HG03196 (cell line): Measurements from ENCODE around the gene HYOU1.
"Not testable (repeated sequence)": the region's sequence is repeated elsewhere in the genome, so short reads cannot be mapped to it uniquely, and the experiment has no call there.

Experiments used
- ATAC-seq: cut with Tn5 transposase; IDR thresholded peaks from one replicate; pipeline ENCODE4 v1.9.1; 2021; ENCODE audit not compliant: unreplicated experiment

HYOU1 gene

DNA sequence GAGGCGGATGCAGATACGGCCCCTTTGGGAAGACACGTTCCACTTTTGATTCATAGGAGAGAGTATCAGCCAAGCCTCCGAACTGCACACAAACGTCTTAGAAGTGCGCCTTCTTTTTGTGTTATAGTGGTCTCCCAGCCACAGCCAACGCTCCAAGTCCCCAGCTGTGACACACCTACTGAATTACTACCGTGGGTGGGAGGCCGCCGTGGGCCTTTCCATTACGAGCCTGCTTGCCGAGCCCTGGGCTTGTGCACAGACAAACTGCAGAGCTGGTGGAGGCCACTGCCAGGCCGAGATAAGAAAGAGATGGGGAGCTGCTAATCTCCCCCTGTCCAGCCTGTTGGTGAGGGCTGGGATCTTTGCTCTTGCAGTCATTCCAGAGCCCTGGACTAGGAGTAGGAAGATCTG, 28.4 kb upstream of the HYOU1 start:
- no peak for ATAC-seq

DNA sequence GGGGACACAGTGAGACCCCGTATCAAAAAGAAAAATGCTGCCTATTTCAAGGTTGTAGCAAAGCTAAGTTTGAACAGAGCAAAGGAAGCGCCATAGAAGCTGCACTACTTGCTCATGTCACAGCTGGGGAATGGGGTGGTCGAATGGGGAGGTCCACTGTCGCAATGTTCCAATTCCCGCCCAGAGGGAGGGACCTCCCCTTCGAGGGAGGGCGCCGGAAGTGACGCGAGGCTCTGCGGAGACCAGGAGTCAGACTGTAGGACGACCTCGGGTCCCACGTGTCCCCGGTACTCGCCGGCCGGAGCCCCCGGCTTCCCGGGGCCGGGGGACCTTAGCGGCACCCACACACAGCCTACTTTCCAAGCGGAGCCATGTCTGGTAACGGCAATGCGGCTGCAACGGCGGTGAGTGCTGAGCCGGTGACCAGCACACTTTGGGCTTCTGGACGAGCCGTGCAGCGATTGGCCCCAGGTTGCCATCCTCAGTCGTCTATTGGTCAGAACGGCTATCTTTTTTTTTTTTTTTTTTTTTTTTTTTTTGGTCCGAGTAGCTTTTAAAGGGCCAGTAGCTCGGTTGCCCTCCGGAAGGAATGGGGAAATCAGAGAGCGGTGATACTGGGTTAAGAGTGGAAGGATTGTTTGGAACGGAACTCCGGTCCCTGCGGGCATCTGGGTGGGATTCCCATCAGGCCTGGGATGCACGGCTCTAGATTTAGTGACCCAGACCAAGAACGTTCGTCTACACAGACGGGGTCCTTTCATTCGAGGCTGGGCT, 27.8 kb upstream of the HYOU1 start, which contains the start of gene HMBS:
Gene HMBS (plus strand): TSS at position 219 of the 774 bp plus-strand sequence. CDS start 153 bp downstream, at position 372.
- peak; percentile 82 for ATAC-seq

DNA sequence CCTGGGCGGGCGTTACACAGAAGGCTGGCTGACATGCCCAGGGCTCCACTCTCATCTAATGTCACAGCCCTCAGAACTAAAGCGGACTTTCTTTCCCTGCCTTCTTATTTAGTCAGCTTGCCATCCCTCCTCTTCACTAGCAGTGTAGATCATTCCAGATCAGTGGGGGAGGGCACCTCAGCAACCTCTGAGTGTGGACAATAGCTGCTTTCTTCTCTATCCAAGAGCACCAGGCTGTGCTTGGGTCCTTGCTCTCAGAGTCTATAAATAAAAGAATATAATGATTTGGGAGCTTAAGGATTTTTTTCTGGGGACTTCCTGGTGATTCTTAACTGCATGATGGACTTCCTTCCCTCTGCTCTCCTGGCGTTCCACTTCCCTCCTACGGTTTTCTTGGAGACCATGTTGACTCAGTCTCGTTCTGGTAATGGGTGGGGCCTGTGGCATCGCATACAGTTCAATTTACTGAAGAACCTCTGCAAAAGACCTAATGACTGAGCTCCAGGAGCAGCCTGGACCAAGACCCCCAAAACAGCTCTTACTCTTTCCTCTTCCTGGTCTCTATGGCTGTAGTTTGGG, 24.8 kb upstream of the HYOU1 start:
- ATAC-seq: no peak

DNA sequence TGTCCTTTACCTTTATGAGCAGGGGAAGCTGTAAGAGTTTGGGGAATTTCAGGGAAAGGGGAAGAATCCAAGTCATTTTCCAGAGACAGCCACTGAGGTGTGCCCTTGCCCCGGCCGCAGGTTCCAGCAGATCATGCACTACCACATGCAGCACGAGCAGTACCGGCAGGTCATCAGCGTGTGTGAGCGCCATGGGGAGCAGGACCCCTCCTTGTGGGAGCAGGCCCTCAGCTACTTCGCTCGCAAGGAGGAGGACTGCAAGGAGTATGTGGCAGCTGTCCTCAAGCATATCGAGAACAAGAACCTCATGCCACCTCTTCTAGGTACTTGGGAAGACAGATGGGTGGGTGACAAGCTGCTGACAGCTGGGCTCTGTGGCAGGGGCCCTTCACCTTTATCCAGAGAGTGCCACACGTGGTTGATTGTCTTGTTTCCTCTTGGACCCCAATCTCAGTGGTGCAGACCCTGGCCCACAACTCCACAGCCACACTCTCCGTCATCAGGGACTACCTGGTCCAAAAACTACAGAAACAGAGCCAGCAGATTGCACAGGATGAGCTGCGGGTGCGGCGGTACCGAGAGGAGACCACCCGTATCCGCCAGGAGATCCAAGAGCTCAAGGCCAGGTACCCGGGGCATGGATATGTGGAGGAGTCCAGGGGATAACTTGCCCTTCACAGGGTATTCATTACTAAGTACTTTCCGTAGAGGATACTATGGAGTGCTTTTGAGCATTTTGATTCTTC, 21.8 kb upstream of the HYOU1 start:
- no peak for ATAC-seq

DNA sequence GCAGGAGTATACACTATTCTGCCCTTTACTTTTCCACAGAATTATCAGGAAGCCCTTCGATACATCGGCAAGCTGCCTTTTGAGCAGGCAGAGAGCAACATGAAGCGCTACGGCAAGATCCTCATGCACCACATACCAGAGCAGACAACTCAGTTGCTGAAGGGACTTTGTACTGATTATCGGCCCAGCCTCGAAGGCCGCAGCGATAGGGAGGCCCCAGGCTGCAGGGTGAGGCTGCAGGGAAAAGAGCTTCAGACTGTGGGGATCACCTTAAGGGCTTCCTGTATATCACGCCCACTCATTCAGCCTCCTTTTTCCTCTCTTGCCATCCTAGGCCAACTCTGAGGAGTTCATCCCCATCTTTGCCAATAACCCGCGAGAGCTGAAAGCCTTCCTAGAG, 20.8 kb upstream of the HYOU1 start:
- no peak for ATAC-seq

DNA sequence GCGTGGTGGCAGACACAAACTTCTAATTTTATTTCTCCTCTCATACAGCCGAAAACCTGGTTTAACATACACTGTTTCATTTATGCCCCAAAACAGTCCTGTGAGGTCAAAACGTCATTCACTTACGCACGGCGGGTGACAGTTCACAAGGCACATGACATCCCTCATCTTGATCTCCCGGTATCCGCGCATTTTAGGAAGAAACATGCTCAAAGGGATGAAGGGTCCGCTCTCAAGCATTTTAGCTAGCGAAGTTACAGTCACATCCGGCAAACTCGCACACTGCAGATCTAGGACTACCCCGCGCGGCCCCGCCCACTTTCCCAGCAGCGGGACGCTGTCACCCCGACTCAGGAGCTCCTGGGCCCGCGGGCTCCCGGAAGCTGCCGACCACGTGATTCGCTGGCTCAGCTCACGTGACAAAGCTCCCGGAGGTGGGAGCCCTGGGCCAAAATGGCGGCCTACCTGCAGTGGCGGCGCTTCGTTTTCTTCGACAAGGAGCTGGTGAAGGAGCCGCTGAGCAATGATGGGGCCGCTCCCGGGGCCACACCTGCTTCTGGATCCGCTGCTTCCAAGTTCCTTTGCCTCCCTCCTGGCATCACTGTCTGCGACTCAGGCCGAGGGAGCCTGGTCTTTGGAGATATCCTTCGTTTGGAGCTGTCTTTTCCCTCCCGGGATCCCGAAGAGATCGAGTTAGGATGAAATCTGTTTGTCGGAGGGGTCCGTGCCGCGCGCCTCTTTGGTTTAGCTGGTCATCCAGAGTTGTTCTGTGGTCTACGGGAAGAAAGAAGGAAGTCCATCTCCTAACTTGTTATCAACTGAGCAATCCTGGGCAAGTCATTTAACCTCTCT, 10.6 kb upstream of the HYOU1 start, which contains the start of gene VPS11:
Gene VPS11 (plus strand): TSS at position 448 of the 852 bp plus-strand sequence. CDS start 6 bp downstream, at position 454.
- ATAC-seq: peak; percentile 92

DNA sequence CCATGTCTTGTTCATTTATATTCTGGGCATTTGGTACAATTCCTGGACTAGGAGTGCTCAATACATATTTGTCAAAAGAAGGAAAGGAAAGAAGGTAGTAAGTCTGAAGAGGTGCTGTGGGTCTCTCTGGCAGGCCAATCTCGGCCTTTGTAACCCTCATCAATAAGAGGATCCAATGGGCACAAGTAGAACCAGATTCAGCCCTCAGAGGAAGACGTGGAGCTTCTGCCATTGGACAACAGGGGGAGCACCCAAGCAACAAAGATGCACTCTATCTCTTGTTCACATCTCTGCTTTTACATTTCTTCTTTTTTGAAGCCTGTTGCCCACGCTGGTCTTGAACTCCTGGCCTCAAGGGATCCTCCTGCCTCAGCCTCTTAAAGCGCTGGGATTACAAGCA, 8.4 kb upstream of the HYOU1 start:
- no peak for ATAC-seq

DNA sequence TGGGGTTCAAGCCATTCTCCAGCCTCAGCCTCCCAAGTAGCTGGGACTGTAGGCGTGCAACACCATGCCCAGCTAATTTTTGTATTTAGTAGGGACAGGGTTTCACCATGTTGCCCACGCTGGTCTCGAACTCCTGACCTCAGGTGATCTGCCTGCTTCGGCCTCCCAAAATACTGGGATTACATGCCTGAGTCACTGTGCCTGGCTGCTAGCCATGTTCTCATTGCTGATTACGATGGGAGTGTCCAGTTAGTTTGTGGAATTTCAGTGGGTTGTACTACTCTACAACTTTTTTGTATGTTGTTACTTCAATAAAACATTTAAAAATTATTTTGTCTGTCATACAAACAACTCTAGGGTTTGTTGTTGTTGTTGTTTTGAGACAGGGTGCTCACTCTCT, 5.8 kb upstream of the HYOU1 start:
- ATAC-seq: no peak

DNA sequence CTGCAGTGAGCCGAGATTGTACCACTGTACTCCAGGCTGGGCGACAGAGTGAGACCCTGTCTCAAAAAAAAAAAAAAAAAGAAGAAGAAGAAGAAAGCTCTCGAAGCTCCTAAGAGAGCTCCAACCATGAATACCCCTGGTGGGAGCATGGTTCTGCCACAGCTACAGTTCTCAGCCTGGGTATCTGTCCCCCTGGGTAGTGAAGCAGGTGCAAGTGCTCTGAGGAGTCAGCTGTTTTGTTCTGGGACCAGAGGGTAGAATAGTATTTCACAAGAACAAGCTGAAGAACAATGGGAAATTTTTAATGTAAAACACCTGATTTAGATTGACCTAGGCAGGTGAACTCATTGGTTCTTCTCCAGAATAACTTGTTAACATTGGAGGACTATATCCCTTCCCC, 4.3 kb upstream of the HYOU1 start:
- ATAC-seq: no peak

DNA sequence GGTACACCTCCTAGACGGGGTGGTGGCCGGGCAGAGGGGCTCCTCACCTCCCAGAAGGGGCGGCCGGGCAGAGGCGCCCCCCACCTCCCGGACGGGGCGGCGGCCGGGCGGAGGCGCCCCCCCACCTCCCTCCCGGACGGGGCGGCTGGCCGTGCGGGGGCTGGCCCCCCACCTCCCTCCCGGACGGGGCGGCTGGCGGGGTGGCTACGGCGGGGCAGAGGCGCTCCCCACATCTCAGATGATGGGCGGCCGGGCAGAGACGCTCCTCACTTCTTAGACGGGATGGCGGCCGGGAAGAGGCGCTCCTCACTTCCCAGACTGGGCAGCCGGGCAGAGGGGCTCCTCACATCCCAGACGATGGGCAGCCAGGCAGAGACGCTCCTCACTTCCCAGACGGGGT, 2.1 kb upstream of the HYOU1 start:
- ATAC-seq: not testable (repeated sequence)

DNA sequence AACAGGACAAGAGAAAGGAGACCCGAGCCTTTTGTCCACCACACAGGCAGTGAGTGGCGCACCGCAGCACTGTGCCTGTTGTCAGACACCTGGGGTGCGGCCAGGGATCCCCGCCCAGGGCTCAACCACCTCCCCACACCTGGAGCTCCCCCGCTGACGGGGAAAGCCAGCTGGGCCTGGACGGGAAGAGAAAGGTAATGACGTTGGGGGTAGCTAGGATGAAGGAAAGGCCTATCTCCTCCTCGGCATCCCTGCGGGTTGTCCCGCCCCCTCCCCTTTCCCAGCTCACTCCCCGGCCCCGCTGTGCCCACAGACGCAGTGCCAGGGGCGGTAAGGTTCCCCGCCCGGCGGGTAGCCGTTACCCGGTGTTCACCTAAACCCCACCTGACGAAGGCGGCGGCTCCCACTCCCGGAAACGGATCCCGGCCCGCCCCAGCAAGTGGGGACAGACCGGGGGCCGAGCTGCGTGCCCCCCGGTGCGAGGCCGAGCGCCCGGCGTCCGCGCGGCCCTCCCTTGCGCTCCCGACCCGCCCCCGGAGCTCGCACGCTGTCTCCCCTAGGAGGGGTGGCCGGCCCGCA, 495 bp downstream of the HYOU1 start:
- ATAC-seq: no peak

DNA sequence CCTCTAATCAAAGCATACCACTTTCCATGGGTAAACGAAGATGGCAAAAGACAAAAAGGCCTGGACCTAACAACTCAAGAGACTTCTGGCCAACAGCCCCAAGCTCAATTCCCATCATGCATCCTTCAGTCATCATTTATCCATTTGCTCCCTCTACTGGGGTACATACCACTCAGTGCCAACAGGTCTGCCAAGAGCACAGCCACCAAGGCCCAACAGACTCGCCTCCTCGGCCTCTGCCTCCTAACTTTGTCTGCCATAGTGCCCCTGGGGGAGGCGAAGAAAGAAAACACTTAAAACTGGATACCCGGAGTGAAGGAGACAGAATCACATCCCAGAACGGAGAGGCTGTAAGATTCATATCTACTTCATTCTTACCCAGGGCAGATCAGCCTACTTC, 1.1 kb downstream of the HYOU1 start:
- no peak for ATAC-seq

DNA sequence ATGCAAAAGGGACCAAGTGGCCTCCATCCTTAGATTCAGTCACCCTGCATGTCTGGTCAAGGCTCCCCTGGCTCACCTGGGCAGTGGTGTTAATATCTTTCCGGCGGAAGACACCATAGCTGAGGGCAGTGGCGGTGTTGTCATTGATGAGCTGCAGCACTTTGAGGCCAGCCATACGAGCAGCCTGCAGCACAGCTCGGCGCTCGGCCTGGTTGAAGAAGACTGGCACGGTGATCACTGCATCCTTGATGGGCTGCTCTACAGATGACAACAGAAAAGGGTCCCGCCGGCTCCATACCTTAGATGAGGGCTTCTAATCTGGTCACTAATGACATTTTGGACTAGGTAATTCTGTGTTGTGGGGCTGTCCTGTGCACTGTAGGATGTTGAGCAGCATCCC, 2.6 kb downstream of the HYOU1 start:
- ATAC-seq: no peak

DNA sequence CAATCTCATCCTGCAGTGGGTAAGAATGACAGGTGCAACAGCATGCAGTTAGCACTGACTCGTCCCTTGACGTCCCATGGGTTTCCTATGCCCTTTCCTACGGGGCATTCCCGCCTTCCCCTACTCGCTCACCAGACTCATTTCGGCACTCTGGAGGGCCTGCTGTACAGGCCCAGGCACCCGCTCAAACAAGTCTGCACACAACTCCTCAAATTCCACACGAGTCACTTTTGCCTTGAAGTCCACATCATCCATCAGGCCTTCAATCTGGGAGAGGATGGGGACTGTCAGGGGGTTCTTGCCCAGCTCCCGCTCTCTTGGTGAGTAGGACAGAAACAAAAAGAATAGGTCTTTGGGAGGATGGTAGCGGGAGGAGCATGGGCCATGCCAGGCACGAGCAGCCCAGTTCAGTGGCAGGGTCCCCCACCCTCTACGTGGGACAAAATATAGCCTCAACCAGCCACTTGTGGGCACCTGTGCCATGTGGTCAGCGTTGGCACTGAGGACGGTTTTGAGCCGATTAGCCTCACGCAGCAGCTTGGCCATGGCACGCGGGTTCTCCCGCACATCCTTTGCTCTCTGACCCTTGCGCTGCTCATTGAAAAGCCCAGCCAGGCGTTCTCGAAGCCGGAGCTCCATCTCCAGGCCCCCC, 4.7 kb downstream of the HYOU1 start:
- ATAC-seq: no peak

DNA sequence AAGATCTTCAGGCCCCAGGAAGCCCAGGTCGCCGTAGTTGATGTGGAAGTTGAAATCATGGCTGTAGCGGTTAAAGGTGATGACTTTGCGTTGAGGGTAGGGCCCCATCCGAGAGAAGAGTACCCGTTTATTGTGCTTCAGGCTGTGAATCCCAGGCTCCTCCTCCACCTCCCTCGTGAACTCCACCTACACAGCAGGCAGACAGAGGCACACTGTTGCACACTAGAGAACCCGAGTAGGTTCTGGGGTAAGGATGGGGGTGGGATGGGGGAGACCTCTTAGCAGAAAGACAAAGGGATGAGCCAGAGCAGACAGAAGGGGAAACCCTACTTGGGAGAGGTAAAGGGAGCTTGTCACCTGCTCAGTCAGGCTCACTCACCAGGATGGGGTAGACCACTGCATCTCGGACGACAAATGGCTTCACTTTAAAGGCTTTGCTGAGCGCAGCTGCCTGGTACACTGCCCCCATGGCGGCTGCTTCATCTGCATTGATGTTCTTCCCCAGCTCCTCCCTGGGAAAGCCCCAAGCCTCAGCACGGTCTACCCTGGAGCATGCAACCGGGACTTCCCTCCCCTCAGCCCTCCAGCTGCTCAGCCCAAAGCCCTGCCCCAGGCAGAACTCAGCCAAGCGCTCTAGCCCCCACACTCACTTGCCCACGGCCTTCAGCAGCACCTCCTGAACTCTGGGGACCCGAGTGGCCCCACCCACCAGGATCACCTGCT, 5.4 kb downstream of the HYOU1 start:
- peak; percentile 38 for ATAC-seq

DNA sequence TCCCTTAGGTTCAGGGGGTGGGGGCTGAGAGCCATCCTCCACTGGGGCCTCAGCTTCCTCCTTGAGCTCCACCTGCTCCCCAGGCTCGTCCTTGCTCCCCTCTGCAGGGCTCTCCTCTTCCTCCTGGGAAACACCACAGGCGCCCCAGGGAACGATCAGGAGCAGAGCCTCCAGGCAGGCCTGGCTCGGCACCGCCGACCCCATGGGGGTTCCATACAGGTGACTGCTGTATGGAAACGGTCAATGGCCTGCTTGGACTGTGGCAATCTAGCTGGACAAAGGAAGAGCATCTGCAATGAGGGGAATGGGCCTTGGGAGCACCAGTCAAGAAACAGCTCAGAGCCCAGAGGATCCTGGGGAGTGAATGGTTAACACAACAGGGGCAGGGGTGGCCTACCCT, 7.9 kb downstream of the HYOU1 start:
- no peak for ATAC-seq

DNA sequence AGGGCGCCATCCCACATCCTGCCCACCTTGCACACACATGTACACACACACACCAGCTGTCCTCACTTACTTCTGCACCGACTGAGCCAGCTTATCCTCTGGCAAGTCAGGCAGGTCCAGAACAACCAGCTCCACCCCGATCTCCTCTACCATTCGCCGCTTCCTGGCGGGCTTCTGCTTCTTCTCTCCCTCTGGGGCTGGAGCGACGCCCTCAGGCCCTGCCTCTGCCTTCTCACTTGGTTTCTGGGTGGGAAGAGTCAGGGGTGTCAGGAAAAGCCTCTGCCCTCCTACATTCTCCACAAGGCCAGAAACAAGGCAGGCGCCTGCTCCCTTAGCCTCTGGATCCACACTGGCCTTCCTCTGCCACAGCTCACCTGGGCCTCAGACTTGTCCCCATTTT, 8.4 kb downstream of the HYOU1 start:
- ATAC-seq: no peak

DNA sequence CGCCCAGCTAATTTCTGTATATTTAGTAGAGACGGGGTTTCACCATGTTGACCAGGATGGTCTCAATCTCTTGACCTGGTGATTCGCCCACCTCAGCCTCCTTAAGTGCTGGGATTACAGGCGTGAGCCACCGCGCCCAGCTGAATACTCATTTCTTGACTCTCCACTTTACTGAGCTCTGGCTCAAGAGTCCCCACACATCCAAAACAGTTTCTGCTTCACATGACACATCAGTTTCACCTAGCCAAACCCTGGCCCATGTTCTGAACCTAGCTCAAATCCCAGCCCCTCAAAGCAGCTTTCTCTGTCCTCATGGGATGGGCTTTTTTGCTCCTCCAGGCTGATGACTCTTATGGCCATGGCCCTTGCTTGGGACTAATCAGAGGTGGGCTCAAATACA, 9.8 kb downstream of the HYOU1 start:
- no peak for ATAC-seq

DNA sequence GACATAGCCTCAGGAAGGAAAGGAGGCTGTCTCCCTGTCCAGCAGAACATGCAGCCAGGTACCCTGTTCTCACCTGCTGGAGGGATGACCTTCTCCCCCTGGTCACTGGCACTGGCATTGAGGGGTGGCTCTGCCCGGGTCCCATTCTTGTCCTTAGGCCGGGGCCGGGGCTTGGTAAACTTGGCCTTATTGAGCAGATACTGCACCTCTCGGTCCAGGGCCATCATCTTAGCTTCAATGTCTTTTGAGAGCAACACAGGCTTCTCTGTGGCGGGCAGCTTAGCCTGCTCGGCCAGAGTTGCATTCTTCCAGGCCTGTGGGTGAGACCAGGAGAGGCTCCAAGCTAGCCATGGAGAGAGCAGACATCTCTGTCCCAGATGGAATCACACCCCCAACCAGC, 10.5 kb downstream of the HYOU1 start:
- ATAC-seq: no peak

DNA sequence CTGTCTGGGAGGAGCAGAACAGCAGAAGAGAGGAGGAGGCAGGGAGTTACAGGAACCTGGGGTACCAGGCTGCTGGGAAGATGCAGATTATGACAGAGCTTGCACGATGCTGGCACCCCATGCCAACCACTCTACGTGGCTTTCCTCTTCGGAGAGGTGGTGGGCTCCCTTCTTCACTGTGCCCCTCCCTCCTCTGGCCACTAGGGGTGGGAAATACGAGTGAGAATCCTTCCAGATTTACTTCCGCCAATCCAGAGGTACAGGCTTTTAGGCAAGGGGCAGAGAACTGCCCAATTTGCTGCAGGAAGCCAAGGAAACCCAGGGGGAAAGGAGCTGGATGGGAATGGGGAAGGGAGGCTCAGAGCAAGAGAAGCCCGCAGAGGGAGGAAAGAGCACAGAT, 12.3 kb downstream of the HYOU1 start:
- ATAC-seq: no peak
